Hindlimb muscle (tissue), 1 donor: ENCODE measurements around the gene P3H2. TPM values are rescaled to one million over a fixed set of nuclear protein-coding genes. Genes with fewer than 3 reads are reported as not detected.
"Not testable (repeated sequence)": the region's sequence is repeated elsewhere in the genome, so short reads cannot be mapped to it uniquely, and the experiment has no call there.

Experiments used
- DNase-seq: peaks from one replicate; pipeline ENCODE4 v3.0.0-alpha.2; 2013
- polyA plus RNA-seq: library from polyadenylated mRNA; unstranded; fragments of 120-200 nt; gene quantifications from one replicate; pipeline ENCODE4 v1.2.1, GENCODE V29; 2013; ENCODE audit not compliant: insufficient read length

P3H2 gene
- polyA plus RNA-seq, 1 donor: 63.2 TPM

GRCh38 chr3:189978753-189979152 is 141.9 kb downstream of the P3H2 start:
- no peak for DNase-seq

- DNase-seq: no peak
Measured at GRCh38 chr3:189977174-189977573, 143.5 kb downstream of the P3H2 start.

- no peak for DNase-seq
Measured at GRCh38 chr3:189975391-189975990, 145.2 kb downstream of the P3H2 start.

- DNase-seq: peak; percentile 23
Measured at GRCh38 chr3:189974359-189974758, 146.3 kb downstream of the P3H2 start.

DNA sequence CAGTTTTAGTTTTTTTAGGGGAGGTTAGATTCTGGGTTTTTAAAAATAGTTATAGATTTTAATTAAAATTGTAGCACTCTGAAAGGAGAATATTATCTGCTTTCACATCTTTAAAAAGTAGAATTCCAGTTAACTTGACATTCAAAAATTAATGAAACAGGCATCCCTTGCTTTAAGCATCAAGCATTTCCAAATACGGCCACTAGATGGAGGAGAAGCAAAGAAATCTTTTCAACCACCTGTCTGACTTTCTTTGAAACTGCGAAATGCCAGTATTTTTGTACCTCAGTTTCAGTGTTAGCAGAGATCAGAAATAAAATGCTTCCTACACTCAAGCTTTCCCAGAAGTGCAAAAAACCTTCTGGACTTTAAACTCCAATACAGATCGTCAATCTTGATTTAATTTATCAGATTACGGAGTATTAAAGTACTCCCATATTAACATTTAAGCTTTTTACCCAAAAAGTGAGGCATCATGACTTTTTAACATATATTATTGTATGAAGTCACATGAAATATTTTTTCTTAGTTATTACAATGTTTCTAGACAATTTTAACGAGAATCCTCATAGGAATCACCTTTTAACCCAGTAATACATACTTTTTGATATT is 153.3 kb downstream of the P3H2 start:
- DNase-seq: peak; percentile 63

- no peak for DNase-seq
Measured at GRCh38 chr3:189966843-189967242, 153.9 kb downstream of the P3H2 start.

- no peak for DNase-seq
Measured at GRCh38 chr3:189964623-189965332, 155.9 kb downstream of the P3H2 start.

- no peak for DNase-seq
Measured at GRCh38 chr3:189962466-189962865, 158.2 kb downstream of the P3H2 start.

- peak; percentile 82 for DNase-seq
Measured at GRCh38 chr3:189961522-189962161, 159.1 kb downstream of the P3H2 start.

- DNase-seq: not testable (repeated sequence)
Measured at GRCh38 chr3:189961086-189961485, 159.6 kb downstream of the P3H2 start.

DNA sequence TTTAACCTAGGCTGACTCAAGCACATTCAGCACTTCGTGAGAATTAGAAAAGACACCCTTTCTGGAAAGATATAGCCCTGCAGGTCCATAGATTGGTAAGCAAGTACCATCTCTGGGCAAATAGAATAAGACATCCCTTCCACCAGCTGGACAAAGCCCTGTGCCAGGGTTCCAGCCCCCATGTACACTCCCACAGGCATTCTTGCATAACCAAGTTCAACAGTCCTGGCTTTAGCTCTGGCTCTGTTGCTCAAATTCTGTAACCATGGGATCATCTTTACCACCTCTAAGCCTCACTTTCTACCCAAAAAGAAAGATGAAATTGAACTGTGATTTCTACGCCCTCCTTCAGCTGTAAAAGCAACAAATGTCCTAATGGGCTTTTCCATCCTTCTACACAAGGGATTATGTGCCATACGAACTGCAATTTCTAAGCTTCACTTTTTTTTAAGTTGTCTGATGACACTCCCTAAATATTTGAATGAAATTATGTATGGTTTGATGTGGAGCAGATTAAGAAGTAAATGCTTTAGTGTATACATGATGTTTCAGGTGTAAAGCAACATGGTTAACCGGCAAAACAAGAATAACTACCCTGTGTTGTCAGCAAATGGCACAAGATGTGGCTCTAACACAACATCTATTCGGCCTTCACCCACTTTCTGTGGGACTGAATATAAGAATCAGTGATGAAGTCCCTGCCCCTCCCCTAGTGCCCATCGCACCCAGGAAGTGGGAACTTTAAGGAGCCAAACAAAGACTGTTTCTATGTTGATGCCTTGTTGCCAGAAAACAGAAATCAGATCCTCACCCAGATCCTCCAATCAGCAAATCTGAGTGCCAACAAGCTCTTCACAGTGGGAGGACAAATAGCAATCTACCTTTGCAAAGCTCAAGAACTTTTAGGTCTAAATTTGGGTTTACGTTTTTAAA is 165.7 kb downstream of the P3H2 start:
- DNase-seq: no peak

DNA sequence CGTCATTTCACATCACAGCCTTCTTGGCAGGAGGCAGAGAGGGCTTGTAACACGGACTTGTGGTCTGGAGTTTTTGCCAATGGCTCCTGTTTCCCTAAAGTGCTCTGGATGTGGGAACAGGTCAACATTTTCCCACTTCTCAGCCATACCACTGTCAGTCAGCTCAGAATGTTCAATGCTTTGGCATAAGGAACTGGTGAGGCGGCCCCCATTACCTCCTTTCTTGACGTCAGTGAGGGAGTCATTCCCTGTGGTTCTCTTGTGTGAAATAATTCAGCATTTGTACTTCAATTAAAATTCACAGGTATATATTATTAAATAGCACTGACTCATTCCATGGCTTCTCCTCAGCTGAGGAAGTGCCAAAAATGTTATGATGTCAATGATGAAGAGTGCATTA is 167.1 kb downstream of the P3H2 start:
- DNase-seq: no peak

GRCh38 chr3:189952272-189952671 is 168.4 kb downstream of the P3H2 start:
- no peak for DNase-seq

DNA sequence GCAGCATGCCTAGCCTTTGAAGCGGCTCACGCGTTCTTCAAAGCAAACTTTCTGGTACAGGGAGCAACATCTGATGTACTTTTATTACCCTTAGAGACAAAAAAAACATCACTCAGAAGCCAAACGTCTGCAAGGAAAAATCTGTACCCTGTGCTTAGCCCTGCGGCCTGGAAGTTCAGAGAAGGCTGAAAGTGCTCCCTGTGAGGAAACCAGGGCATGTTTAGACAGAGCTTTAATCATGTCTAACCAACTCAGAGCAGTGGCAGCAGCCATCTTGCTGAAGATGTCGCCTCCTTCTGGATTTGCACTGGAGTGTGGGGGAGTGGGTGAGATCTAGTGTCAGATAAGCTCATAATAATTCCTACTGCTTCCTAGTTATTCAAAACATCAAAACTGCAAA is 170.4 kb downstream of the P3H2 start:
- DNase-seq: no peak

DNA sequence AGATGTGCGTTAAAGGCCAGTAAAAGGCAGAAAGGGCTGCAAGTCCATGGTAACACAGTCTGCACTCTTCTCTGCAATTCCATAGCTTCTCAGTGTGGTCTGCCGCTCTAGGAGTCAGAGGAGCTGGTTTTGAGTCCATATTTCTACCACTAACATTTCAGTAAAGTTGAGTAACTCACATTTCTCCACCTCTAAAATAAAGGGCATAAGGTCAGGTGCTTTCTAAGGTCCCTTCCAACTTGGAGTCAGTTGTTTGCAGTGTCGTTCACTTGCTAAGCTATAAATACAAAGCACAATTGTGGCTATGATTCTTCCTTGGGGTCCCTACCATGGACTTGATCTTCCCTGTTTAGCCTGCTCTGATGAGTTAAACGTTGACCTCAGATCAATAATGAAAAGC is 171.1 kb downstream of the P3H2 start:
- no peak for DNase-seq

DNA sequence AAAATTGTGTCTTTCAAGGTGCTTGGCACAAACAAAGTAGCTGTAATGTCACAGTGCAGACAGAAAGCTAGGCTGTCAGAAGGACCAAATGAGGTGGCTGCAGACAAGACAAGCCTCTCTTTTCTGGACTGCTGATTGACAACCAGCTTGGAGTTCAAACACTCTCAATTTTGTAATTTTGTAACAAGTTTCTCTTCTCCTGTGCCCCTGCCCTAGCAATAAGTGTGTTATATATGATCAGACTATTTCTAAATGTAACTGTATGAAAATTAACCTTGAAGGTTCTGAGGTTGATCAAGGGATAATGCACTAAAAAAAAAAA is 172.0 kb downstream of the P3H2 start:
- DNase-seq: no peak

GRCh38 chr3:189947948-189948723 is 172.6 kb downstream of the P3H2 start:
- DNase-seq: no peak

GRCh38 chr3:189947068-189947467 is 173.6 kb downstream of the P3H2 start:
- no peak for DNase-seq

- DNase-seq: no peak
Measured at GRCh38 chr3:189945935-189946709, 174.6 kb downstream of the P3H2 start.

- DNase-seq: no peak
Measured at GRCh38 chr3:189944285-189945145, 176.2 kb downstream of the P3H2 start.
